GM19035 (cell line): ENCODE data around the gene HIVEP3.
"Not testable (repeated sequence)": the region's sequence is repeated elsewhere in the genome, so short reads cannot be mapped to it uniquely, and the experiment has no call there.

ENCODE experiments used
- ATAC-seq: cut with Tn5 transposase; IDR thresholded peaks from one replicate; pipeline ENCODE4 v1.9.1; 2021; ENCODE audit not compliant: unreplicated experiment

HIVEP3 gene

DNA sequence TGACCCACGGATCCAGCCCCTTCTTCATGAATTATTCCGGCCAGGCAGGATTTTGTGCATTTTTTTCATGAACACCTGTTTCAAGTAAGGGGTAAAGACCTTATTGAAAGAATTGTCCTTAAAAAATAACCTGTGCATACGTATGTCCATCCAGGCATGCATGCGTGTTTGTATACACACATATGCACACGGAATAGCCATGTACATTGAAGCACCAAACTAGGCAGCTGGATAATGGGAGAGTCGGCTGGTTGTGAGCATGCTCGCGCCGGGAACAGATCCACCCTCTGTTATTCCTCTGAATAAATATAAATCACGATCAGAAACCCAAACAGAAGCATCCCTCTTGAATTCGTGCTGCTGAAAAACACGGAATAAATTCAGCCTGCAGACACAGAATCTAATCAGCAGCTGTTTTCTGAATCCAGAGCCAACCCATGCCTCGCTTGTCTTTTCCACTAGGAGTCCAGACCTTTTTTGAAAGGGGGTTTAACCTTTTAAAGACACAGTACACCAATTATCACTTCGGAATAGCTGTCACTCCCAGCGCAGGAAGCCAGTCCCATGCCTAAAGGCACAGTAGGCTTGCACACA, at the start of gene HIVEP3:
HIVEP3 (minus strand) TSS at position 473 of the 594 bp plus-strand sequence.
- no peak for ATAC-seq

DNA sequence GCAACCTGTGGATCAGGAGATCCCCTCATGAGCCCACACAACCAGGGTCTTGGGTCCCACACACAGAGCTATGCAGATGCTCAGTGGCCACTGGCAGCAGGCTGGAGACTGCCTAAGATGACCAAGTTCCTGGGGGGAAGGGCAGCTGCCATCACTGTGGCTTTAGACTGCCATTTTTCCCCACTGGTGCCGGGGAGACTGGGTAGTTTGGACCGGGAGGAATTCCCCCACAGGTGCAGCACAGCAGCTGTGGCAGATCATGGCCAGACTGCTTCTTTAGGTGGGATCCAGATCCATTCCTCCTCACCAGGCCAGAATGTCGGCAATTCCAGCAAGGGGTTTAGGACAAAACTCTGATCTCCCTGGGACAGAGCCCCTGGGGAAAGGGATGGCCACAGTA, 45.7 kb upstream of the HIVEP3 start:
- ATAC-seq: no peak

DNA sequence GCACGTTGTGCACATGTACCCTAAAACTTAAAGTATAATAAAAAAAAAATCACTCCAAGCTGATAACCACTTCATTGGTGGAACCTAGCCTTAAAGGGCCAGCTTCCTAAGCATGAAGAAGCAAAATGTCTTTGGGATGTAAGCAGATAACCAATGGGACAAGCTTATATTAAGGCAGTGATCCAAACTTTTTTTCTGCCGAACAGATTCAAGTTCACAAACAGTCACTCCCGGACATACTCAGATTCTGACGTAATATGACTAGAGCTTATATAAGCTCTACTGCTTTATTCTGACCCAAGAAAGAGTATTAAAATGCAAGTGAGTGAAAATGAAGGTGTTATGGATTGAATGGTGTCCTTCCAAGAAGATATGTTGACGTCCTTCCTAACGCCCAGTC, 44.9 kb upstream of the HIVEP3 start:
- no peak for ATAC-seq

DNA sequence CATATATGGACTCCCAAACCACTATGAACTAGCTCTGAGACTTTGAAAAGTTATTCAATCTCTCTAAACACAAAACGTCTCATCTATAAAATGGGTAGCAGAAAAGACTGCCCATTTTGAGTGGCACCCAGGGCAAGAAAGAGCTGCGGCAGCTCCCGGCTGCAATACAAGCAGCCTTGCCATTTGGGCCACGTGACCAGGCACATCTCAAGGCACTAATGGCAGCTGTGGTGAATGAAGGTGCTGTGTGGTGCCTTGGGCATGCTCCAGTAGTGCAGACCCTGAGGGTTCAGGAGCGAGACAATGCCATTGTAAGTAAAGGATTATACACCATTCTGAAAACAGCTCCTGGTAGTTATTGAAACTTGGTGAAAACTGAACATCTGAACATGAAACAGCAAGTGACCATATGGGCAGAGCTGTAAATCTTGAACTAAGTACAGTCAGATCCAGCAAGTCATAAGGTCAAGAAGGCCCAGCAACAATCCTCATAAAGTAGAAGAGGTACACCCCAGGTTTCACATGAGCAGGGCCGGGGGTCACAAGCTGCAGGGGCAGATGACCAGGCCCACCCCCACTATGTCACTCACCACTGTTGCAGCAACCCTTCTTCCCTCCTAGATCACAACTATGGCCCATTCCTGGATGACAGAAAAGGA, 39.4 kb upstream of the HIVEP3 start:
- no peak for ATAC-seq

DNA sequence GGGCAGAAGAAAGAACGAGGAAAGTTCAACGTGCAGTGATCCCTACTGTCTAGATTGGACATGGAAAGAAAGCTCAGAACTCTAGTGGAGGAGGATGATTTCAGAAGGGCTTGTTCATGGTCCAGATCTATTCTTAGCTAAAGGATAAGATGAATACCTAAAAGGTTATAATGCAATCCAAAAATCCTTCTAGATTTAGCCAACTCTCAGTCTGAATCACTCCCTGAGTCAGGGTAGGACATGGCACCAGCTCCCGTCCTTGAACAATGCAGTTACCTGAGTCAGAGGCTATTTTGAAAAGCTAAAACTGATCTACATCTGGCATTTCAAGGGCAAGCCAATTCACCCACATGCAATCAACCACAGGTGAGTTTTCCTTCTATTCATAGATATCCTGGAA, 38.8 kb upstream of the HIVEP3 start:
- no peak for ATAC-seq

DNA sequence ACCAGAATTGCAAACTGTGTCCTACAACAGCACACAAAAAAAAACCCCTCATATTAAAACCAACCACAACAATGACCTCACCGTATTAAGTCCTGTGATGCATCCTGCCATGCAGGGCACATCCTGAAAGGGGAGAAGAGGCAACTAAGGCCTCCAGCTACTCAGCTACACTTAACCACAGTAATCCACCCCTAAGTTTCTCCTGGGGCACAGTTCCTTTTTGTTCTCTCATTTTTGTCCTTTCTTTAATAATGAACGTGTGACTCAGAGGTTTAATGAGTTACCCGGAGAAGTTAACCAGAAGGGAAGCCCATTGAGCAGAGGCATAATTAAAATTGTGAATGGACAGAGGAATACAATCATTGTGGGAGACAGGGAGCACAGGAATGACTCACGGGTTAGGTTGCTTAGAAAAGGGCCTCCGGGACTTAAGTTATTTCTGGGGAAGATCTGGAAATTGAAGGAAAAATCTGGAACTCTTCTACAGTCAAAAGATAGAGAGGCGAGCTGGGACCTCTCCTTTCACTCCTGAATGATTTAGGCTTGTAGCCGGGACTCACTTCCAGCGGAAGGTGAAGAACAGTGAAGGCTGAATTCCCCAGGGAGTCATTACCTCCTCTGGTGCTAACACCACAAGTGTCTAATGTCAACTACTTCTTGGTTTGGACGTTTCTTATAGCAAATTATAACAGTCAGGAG, 36.9 kb upstream of the HIVEP3 start:
- ATAC-seq: no peak

DNA sequence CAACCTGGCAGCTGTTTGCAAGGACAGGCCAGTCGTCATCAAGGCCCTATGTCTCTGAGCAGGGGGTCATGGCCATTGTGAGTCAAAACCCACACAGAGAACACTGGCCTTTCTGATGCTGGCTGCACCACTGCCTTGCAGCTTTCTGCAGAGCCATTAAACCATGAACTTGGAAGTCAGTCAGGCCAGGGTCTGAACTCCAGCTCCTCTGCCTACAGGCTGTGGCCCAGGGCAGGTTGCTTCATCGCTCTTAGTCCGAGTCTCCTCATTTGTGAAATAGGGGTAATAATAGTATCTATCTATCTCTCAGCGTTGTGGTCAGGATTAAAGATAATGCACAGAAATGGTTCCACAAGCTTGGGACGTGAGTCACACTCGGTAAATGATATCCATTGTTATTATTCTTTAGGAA, 35.8 kb upstream of the HIVEP3 start:
- ATAC-seq: no peak

DNA sequence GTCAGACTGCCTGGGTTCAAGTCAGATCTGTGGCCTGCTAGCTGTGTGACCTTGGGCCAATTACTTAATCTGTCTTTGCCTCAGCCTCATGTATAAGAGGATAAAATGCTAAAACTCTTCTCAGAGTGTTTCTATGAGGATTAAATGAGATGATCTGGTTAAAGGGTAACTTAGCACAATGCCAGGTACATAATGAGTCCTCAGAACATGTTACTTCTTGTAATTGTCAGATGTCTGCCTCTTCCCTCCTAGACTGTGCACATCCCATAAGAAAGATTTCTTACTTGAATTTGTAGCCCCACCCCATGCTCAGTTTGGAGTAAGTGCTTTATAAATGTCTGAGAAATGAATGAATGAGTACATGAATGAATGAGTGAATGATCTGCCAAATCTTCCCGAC, 34.6 kb upstream of the HIVEP3 start:
- ATAC-seq: no peak

DNA sequence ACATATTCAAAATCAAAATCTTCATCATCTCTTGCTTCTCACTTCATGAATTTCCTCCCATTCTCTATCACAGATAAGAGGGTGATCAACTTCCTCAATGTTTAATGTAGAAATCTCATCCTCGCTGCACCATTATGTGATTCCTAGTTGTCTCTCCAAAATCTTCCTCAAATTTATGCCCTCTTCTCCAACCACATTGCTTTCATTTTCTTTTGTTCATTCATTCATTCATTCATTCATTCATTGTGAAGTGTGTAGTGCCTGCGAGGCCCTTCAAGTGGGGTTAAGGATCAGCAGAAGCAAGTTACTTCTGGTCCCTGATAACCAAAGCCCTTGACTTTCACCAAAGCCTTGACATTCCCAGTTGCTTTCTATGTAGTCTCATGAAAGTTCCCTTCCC, 33.5 kb upstream of the HIVEP3 start:
- no peak for ATAC-seq

DNA sequence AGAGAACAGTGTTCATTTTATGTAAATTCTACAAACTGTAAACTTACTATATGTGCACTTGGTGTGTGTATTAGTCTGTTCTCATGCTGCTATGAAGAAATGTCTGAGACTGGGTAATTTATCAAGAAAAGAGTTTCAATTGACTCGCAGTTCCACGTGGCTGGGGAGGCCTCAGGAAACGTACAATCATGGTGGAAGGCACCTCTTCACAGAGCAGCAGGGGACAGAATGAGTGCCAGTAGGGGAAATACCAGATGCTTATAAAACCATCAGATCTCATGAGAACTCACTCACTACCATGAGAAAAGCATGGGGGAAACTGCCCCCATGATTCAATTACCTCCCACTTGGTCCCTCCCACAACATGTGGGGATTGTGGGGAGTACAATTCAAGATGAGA, 32.8 kb upstream of the HIVEP3 start:
- not testable (repeated sequence) for ATAC-seq

DNA sequence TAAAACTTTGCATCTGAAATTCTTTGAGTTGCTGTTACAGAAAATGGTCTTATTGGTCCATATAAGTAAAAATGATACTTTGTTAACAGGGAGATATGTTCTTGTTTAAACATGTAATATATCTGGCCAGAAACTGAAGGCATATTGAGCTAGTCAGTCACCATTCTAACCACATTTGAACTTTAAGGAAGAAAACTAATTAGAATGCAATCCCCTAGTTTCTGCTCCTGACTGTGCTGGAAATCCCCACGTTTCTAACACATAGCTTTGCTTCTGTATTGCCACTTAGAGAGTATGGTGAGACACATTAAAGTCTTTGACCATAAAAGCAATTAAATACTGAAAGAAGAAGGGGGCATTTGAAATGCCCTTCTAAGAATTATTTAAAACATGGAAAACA, 32.1 kb upstream of the HIVEP3 start:
- no peak for ATAC-seq

DNA sequence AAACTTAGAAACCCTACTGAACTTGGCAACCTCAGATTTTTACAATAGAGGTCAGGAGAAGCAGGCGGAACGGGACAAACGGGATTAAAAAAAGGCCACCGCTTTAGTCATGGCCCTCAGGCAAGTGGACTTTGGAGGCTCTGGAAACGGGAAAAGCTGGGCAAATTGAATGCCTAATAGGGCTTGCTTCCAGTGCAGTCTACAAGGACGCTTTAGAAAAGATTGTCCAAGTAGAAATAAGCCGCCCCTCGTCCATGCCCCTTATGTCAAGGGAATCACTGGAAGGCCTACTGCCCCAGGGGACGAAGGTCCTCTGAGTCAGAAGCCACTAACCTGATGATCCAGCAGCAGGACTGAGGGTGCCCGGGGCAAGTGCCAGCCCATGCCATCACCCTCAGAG, 27.2 kb upstream of the HIVEP3 start:
- not testable (repeated sequence) for ATAC-seq

DNA sequence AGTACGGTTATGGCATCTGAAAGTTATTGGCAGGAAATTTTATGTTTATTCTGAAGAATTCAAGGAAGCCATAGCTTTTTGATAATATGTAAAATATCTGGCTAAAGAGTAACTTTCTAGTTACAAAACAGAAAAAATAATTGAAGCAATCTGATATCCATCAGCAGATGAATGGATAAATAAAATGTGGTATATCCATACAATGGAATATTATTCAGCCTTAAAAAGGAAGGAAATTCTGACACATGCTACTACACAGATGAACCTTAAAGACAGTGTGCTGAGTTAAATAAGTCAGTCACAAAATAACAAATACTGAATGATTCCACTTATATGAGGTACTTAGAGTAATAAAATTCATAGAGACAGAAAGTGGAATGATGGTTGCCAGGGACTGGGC, 25.0 kb upstream of the HIVEP3 start:
- no peak for ATAC-seq

DNA sequence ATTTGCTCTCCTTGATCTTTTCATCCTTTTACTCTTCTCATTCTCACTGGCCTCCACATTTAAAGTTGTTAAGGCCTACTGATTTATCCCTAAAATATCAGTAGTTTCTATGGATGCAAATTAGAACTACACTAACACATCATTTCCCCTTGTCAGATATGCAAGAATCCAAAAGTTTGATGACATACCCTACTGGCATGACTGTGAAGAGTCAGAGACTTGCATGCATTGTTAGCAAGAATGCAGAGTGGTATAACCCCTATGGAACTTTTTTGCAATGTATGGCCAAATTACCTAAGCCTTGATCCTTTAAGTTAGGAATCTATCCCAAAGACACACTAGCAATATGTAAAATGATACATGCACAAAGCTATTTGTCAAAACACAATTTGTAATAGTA, 23.6 kb upstream of the HIVEP3 start:
- no peak for ATAC-seq

DNA sequence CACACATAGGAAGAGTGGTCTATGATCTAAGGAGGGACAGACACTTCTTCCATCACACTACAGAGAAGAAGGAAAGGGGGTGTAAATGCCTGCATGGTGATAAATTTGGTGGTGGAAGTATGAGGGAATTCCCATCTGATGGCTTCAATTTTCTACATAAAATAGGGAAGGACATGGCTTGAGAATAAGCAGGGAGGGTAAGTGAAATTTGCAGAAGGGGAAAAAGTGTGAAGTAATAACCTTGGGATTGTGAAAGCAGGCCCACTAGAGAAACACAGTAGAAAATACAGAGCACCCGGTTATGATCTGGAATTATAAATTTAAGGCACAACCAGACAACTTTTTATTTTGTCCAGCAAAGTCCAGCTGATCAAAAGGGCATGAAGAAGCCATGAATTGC, 22.7 kb upstream of the HIVEP3 start:
- ATAC-seq: no peak

DNA sequence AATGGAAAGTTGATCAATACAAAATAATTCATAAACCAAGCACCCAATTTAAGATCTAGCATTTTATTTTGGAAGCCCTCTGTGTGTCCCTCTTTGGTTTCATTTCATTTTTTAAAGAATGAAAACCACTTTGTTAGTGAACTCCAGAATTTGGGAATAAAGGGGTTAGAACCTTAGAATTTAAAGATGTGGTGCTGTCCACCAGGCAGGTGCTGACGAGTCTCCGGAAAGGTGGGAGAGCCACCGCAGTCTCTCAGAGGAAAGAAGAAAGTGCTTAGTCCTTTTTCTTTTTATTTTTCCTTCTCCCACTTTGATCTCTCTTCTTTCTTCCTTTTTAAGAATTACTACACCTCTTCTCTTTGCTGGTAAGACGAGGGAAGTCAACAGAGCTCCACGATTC, 20.5 kb upstream of the HIVEP3 start:
- no peak for ATAC-seq

DNA sequence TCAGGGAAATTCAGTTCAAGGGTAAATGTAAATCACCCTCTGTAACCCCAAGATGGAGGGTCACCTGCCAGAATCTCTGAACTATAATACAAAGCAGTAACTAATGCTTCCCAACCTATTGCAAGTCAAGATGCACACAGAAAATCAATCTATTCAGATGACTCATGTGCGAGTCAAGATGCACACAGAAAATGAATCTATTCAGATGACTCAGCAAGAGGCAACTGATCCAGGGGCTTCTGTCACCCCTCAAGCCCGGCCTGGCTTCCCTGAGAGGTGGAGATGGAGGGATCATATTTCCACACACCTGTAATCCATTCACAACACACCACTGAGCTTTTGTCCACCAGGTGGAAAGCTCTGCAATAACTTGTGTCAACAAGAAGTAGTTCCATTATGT, 17.4 kb upstream of the HIVEP3 start:
- no peak for ATAC-seq

DNA sequence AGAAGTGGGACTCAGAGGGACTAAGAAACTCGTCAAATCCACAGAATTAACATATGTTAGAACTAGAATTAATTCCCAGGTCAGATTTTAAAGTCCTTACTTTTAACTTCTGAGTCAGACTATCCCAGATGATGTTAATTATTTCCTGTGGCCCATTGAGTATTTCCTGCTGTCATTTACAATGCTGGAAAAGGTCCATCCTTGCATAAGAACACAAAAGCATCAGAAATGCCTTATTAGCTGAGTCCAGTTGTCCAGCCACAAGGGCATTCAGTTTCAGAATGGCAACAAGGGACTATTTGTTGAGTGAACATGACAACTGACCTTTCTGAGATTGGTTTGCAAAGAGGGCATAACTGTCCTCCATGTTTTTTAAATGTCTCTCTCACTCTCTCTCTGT, 16.5 kb upstream of the HIVEP3 start:
- ATAC-seq: no peak

DNA sequence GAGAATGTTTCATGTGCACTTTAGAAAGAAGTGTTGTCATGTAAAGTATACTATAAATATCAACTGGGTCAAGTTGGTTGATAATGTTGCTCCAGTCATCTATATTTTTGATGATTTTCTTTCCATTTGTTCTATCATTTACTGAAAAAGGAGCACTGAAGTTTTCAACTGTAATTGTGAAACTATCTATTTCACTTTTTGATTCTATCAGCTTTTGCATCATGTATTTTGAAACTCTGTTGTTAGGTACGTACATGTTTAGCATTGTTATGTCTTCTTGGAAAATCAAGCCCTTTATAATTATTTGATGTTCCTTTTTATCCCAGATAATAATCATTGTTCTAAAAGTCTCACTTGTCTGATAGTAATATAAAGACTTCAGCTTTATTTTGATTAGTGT, 14.4 kb upstream of the HIVEP3 start:
- no peak for ATAC-seq

DNA sequence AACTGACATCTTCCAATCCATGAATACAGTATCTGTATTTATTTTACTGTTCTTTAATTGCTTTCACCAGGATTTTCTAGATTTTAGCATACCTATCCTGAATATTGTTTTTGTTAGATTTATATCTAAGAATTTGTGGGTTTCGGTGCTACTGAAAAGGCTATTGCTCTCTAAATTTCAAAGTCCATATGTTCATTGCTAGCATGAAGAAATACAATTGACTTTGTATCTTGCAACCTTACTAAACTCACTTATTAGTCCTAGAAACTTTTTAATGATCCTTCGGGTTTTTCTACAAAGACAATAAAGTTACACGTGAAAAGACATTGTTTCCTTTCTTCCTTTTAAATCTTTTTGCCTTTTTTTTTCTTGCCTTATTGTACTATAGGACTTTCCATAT, 12.9 kb upstream of the HIVEP3 start:
- ATAC-seq: no peak

DNA sequence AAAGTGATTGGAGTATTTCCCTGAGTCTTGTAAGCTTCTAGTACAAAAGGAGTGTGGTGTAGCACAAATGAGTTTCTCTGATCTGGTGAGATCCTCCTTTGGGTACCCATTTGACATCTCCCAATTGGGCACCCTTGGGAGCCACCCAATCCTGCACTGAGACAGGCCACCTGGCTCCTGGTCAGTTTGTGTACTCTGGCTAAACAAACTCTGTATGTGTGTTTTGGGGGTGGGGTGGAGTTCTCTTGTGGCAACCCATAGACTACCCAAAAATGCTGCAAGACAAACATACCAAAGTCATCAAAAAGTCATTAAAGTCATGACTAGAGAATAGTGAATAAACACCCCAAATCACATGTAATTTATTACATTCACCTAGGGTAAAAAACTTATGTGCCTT, 8.4 kb upstream of the HIVEP3 start:
- no peak for ATAC-seq

DNA sequence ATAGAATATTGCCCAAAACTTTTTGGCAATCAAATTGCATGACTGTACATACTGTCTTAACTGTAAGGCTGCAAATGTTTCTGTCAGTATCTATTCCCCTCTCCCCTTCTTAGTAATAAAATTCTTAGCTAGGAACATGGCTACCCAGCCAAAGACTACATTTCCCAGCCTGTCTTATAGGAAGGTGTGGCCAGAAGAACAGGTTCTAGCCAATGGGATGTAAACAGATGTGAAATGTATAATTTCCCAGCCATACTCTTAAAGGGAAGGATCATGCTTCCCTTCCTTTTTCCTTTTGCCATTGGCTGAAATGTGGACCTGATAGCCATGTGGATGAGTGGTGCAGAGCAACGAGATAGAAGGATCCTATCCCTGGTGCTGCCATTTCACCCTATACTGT, 7.0 kb upstream of the HIVEP3 start:
- no peak for ATAC-seq

DNA sequence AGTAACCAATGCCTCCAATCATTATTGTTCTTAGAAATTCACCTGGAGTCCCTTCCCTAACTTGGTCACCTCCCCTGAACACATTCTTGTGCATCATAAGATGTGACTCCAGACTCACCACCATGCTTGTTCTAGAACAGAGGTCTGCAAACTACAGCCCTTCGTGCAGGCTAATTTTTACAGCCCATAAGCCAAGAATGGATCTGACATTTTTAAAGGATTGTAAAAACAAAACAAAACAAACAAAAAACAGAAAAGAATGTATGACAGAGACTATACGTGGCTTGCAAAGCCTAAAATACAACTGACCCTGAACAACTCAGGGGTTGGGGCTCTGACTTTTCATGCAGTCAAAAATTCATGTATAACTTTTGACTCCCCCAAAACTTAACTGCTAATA, 6.2 kb upstream of the HIVEP3 start:
- ATAC-seq: no peak
